Kidney (tissue), 14 donors: ENCODE results near the gene KIAA1755. TPM values are rescaled to one million over a fixed set of nuclear protein-coding genes. Genes with fewer than 3 reads are reported as not detected.
A peak's percentile ranks its signal among the peaks of the same experiment; 100 is the strongest.

ENCODE experiments used
- DNase-seq, 5 donors: peaks; one replicate each; pipeline ENCODE4 v3.0.0-alpha.2; 2013 to 2020
- FAIRE-seq: peaks from 2 replicates; lab custom pipeline; 2012; peaks lifted over from hg19 to GRCh38; lab: Jason Lieb, UNC
- H3K27ac ChIP-seq, 2 donors: one replicate each; pipeline ENCODE4 v1.7.0; 2013; ENCODE audit warnings: low read depth in 2 of 2, low read length in 2 of 2, inconsistent platforms in 1 of 2
- H3K27me3 ChIP-seq: one replicate; pipeline ENCODE4 v1.7.1; 2013; ENCODE audit warnings: low read length, inconsistent platforms; ENCODE audit not compliant: control insufficient read depth, insufficient read depth
- H3K36me3 ChIP-seq, 3 donors: one replicate each; pipeline versions ENCODE4 v1.7.0 to v1.7.1; 2013; ENCODE audit warnings: low read length in 3 of 3, control low read depth in 1 of 3, inconsistent platforms in 1 of 3; ENCODE audit not compliant: insufficient read depth in 3 of 3, control insufficient read depth in 2 of 3
- H3K4me1 ChIP-seq, 3 donors: one replicate each; pipeline versions ENCODE4 v1.7.0 to v1.7.1; 2013; ENCODE audit warnings: low read length in 3 of 3, inconsistent platforms in 1 of 3, low read depth in 1 of 3; ENCODE audit not compliant: control insufficient read depth in 2 of 3, insufficient read depth in 2 of 3
- H3K4me3 ChIP-seq, 3 donors: one replicate each; pipeline versions ENCODE4 v1.7.0 to v1.8.1; 2013; ENCODE audit warnings: low read length in 3 of 3, control low read depth in 1 of 3, inconsistent platforms in 1 of 3
- H3K9ac ChIP-seq, 3 donors: one replicate each; pipeline versions ENCODE4 v1.7.0 to v1.7.1; 2013; ENCODE audit warnings: low read length in 3 of 3, control low read depth in 1 of 3, inconsistent platforms in 1 of 3
- H3K9me3 ChIP-seq, 3 donors: one replicate each; pipeline versions ENCODE4 v1.7.0 to v1.7.1; 2013; ENCODE audit warnings: low read length in 3 of 3, control low read depth in 1 of 3, inconsistent platforms in 1 of 3; ENCODE audit not compliant: control insufficient read depth in 2 of 3, insufficient read depth in 1 of 3
- CTCF ChIP-seq: IDR thresholded peaks from 3 replicates; pipeline ENCODE4 v1.5.1; 2012; ENCODE audit warnings: mild to moderate bottlenecking, moderate library complexity, borderline replicate concordance; ENCODE audit not compliant: insufficient read depth; ENCODE audit errors: extremely low read depth
- intact Hi-C: fragments of 100-400 bp; cut with DNase I; formaldehyde crosslinking; loops from one replicate; pipeline ENCODE4 v1.11.1; 2022
- polyA plus RNA-seq: library from polyadenylated mRNA; stranded (reverse); fragments of 350-450 nt; fragmentation: Illumina TruSeq; extraction: RNeasy Lipid Tissue Mini Kit (QIAGEN cat#74804); gene quantifications from one replicate; pipeline ENCODE4 v1.2.3, GENCODE V29; 2014; ENCODE audit warnings: low read depth, low replicate concordance; ENCODE audit not compliant: insufficient read depth
- total RNA-seq: library from RNA; stranded (reverse); fragmentation: NEBNext Ultra II Directional; extraction: Animal tissue kit (Norgen Biotek cat#: 25700); gene quantifications from one replicate; pipeline ENCODE4 v1.2.1, GENCODE V29; 2021
- donor health status: control.
- donor health status: control.
- donor health status: control.
- donor health status: control.
- donor health status: control.
- donor health status: DM: yes; HTN: yes; CAD: no.
- donor health status: Normal renal cell carcinoma (clear cell type).

Gene KIAA1755
- total and polyA plus RNA-seq, 2 donors from 2014 or later = 1.5 to 5.1 TPM

- DNase-seq (no peak), FAIRE-seq (no peak)
- H3K4me1 ChIP-seq = no peaks in the 10 kb centered on the region
- no peak overlapping the region for H3K9ac ChIP-seq
- H3K9me3 ChIP-seq = no peaks in the 10 kb centered on the region
- no peaks in the 10 kb centered on the region for H3K36me3 ChIP-seq
- no peak overlapping the region for H3K27ac ChIP-seq
- TF ChIP-seq CTCF = no peak
- intact Hi-C loops = no loop called here
- no peaks in the 10 kb centered on the region for H3K27me3 ChIP-seq
- H3K4me3 ChIP-seq = no peak overlapping the region
These were observed 34.7 kb downstream of the KIAA1755 start for GRCh38 chr20:38225900-38226263.

- H3K4me3 ChIP-seq = no peak overlapping the region
- no peaks in the 10 kb centered on the region for H3K27me3 ChIP-seq
- intact Hi-C loops = no loop called here
- no peak overlapping the region for H3K27ac ChIP-seq
- H3K36me3 ChIP-seq = no peaks in the 10 kb centered on the region
- H3K9me3 ChIP-seq = no peaks in the 10 kb centered on the region
- H3K9ac ChIP-seq = no peak overlapping the region
- DNase-seq (no peak), FAIRE-seq (no peak)
- no peak for TF ChIP-seq CTCF
- H3K4me1 ChIP-seq = no peaks in the 10 kb centered on the region
These were observed 35.2 kb downstream of the KIAA1755 start for GRCh38 chr20:38225240-38225899.

- no peak overlapping the region for H3K9ac ChIP-seq
- TF ChIP-seq CTCF = no peak
- H3K4me3 ChIP-seq = no peak overlapping the region
- no peaks in the 10 kb centered on the region for H3K36me3 ChIP-seq
- no peaks in the 10 kb centered on the region for H3K9me3 ChIP-seq
- no peak for FAIRE-seq
- peak in 1 of 5 donors; percentile 38 for DNase-seq
- H3K27me3 ChIP-seq = no peaks in the 10 kb centered on the region
- no peaks in the 10 kb centered on the region for H3K4me1 ChIP-seq
- intact Hi-C loops = no loop called here
- no peak overlapping the region for H3K27ac ChIP-seq
These were observed 36.0 kb downstream of the KIAA1755 start for GRCh38 chr20:38224531-38224930.

GRCh38 chr20:38223743-38224100, 36.8 kb downstream of the KIAA1755 start:
- Histone ChIP-seq H3K4me3 (no peak overlapping the region), H3K9ac (no peak overlapping the region), H3K27me3 (no peaks in the 10 kb centered on the region), H3K9me3 (no peaks in the 10 kb centered on the region), H3K36me3 (no peaks in the 10 kb centered on the region), H3K4me1 (no peaks in the 10 kb centered on the region), H3K27ac (no peak overlapping the region)
- DNase-seq = peak in 1 of 5 donors; percentile 16
- intact Hi-C loops = no loop called here
- no peak for FAIRE-seq
- no peak for TF ChIP-seq CTCF
